K562 (cell line): ENCODE results near the gene NKAIN4. TPM values are rescaled to one million over a fixed set of nuclear protein-coding genes. Genes with fewer than 3 reads are reported as not detected.

ENCODE experiments used
- MYC ChIP-seq, 2 experiments: fragments of 250-450 bp in 1 of 2; sonication (Bioruptor Pico) in 1 of 2; IDR thresholded peaks; 2 replicates each; pipeline versions ENCODE4 v1.5.1 to v1.6.1; 2012 to 2021; ENCODE audit warnings: low read depth in 2 of 2, borderline replicate concordance in 1 of 2, improper control_type of control experiment in 1 of 2, low read length in 1 of 2, mild to moderate bottlenecking in 1 of 2, moderate library complexity in 1 of 2
- SIN3A ChIP-seq, 2 experiments: fragments of 150-350 bp in 1 of 2; IDR thresholded peaks; 2 replicates each; pipeline ENCODE4 v1.6.1; 2011 to 2016; ENCODE audit warnings: borderline replicate concordance in 2 of 2, low read depth in 2 of 2, low read length in 2 of 2, mild to moderate bottlenecking in 2 of 2, moderate library complexity in 2 of 2; ENCODE audit not compliant: control insufficient read depth in 1 of 2
- SMC3 ChIP-seq: conservative IDR thresholded peaks from 2 replicates; pipeline ENCODE4 v1.6.1; 2011; ENCODE audit warnings: low read depth, low read length, improper control_type of control experiment; ENCODE audit not compliant: insufficient read depth
- SRSF9 ChIP-seq: fragments of 200-400 bp; formaldehyde crosslinking; IDR thresholded peaks from 2 replicates; pipeline ENCODE4 v1.6.1; 2017; ENCODE audit warnings: low read depth, low read length, borderline replicate concordance
- SUPT5H ChIP-seq: fragments of 450-650 bp; IDR thresholded peaks from 2 replicates; pipeline ENCODE4 v1.6.1; 2016
- TSC22D4 ChIP-seq: fragments of 450-650 bp; IDR thresholded peaks from 2 replicates; pipeline ENCODE4 v1.6.1; 2016; ENCODE audit warnings: missing genetic modification characterization, missing biosample characterization, control low read depth
- ZNF318 ChIP-seq, 2 experiments: fragments of 450-650 bp; IDR thresholded peaks; 2 replicates each; pipeline ENCODE4 v1.6.1; 2016; ENCODE audit warnings: mild to moderate bottlenecking in 2 of 2, borderline replicate concordance in 1 of 2, low read depth in 1 of 2, moderate library complexity in 1 of 2
- polyA plus RNA-seq, 8 experiments: library from polyadenylated mRNA; depleted of rRNA in 4 of 8; stranded (reverse) in 5 of 8; unstranded in 3 of 8; fragments of >200 nt; fragmentation: Nextera tagmentation in 2 of 8; fragmentation: Illumina TruSeq in 1 of 8; extraction: Ambion mirVana in 2 of 8; extraction: Trizol in 1 of 8; gene quantifications; 2 replicates each; pipeline versions ENCODE4 v1.2.1 to v1.2.3, GENCODE V29; 2011 to 2014; ENCODE audit warnings: inconsistent platforms in 1 of 8, missing spikeins in 1 of 8
- total RNA-seq, 7 experiments: library from RNA; depleted of rRNA in 6 of 7; stranded (reverse); fragments of >200 nt in 6 of 7; fragmentation: Illumina TruSeq in 2 of 7; extraction: Trizol in 2 of 7; gene quantifications; 2 replicates each; pipeline versions ENCODE4 v1.2.1 to v1.2.3, GENCODE V29; 2011 to 2021; ENCODE audit warnings: low replicate concordance in 1 of 7
- TF ChIP-seq, protein P1 (sequence below): IDR thresholded peaks from 2 replicates; pipeline ENCODE4 v1.6.1; 2011; ENCODE audit warnings: borderline replicate concordance, low read depth, mild to moderate bottlenecking, moderate library complexity, low read length; ENCODE audit not compliant: insufficient read depth, poor library complexity, severe bottlenecking
- TF ChIP-seq, protein P2 (sequence below): fragments of 250-450 bp; sonication (Bioruptor Pico); IDR thresholded peaks from 2 replicates; pipeline ENCODE4 v1.8.0; 2022; ENCODE audit warnings: moderate library complexity, mild to moderate bottlenecking, inconsistent platforms
- TF ChIP-seq, protein P3 (sequence below), 3 experiments: IDR thresholded peaks in 2 of 3; conservative IDR thresholded peaks in 1 of 3; 2 replicates each; pipeline ENCODE4 v1.5.1; 2011 to 2012; ENCODE audit warnings: low read length in 3 of 3, mild to moderate bottlenecking in 3 of 3, control low read depth in 2 of 3, improper control_type of control experiment in 1 of 3, inconsistent platforms in 1 of 3, low read depth in 1 of 3, mixed read lengths in 1 of 3, moderate library complexity in 1 of 3; ENCODE audit not compliant: insufficient read depth in 2 of 3

NKAIN4 gene
- total and polyA plus RNA-seq, 9 of the 15 experiments (the other 6 are each of a cell fraction or from before 2014, with no cell fraction given): not detected

GRCh38 chr20:63290677-63291472, 36.6 kb upstream of the NKAIN4 start (continued):
- TF ChIP-seq, protein P1, sequence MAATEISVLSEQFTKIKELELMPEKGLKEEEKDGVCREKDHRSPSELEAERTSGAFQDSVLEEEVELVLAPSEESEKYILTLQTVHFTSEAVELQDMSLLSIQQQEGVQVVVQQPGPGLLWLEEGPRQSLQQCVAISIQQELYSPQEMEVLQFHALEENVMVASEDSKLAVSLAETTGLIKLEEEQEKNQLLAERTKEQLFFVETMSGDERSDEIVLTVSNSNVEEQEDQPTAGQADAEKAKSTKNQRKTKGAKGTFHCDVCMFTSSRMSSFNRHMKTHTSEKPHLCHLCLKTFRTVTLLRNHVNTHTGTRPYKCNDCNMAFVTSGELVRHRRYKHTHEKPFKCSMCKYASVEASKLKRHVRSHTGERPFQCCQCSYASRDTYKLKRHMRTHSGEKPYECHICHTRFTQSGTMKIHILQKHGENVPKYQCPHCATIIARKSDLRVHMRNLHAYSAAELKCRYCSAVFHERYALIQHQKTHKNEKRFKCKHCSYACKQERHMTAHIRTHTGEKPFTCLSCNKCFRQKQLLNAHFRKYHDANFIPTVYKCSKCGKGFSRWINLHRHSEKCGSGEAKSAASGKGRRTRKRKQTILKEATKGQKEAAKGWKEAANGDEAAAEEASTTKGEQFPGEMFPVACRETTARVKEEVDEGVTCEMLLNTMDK: peak; percentile 34
- TF ChIP-seq, protein P2, sequence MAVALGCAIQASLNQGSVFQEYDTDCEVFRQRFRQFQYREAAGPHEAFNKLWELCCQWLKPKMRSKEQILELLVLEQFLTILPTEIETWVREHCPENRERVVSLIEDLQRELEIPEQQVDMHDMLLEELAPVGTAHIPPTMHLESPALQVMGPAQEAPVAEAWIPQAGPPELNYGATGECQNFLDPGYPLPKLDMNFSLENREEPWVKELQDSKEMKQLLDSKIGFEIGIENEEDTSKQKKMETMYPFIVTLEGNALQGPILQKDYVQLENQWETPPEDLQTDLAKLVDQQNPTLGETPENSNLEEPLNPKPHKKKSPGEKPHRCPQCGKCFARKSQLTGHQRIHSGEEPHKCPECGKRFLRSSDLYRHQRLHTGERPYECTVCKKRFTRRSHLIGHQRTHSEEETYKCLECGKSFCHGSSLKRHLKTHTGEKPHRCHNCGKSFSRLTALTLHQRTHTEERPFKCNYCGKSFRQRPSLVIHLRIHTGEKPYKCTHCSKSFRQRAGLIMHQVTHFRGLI (CRISPR knock-in tag): no peak
- TF ChIP-seq SUPT5H: peak; percentile 38; the same call in 1 of the 2 replicates
- peak in 1 of 2 experiments; percentile 57; a peak in 1 of 4 replicates for TF ChIP-seq SIN3A (IDR thresholded peaks at IDR 0.05; ENCODE audit: borderline replicate concordance in 2 of 2, control insufficient read depth in 1 of 2, low read depth in 2 of 2, low read length in 2 of 2)
- no peak for TF ChIP-seq ZNF318 (IDR thresholded peaks at IDR 0.05; ENCODE audit: borderline replicate concordance in 1 of 2, low read depth in 1 of 2)
- TF ChIP-seq, protein P3, sequence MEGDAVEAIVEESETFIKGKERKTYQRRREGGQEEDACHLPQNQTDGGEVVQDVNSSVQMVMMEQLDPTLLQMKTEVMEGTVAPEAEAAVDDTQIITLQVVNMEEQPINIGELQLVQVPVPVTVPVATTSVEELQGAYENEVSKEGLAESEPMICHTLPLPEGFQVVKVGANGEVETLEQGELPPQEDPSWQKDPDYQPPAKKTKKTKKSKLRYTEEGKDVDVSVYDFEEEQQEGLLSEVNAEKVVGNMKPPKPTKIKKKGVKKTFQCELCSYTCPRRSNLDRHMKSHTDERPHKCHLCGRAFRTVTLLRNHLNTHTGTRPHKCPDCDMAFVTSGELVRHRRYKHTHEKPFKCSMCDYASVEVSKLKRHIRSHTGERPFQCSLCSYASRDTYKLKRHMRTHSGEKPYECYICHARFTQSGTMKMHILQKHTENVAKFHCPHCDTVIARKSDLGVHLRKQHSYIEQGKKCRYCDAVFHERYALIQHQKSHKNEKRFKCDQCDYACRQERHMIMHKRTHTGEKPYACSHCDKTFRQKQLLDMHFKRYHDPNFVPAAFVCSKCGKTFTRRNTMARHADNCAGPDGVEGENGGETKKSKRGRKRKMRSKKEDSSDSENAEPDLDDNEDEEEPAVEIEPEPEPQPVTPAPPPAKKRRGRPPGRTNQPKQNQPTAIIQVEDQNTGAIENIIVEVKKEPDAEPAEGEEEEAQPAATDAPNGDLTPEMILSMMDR (IDR thresholded peaks at IDR 0.05 in 2 of 3, conservative IDR thresholded peaks at IDR 0.05 in 1 of 3; ENCODE audit: insufficient read depth in 2 of 3, low read depth in 1 of 3, low read length in 3 of 3): peak; percentile 64 to 83 (median 79)
- TF ChIP-seq SRSF9: no peak
- peak; percentile 20; the same call in 1 of the 2 replicates for TF ChIP-seq MYC (IDR thresholded peaks at IDR 0.05; ENCODE audit: low read depth, low read length)
- no peak for TF ChIP-seq MYC (CRISPR knock-in tag; IDR thresholded peaks at IDR 0.05; ENCODE audit: borderline replicate concordance, low read depth)
- TF ChIP-seq TSC22D4 (tag): no peak
- TF ChIP-seq SMC3: peak; percentile 53
